T47D (cell line): ENCODE data around the gene SNTA1.
"Not testable (repeated sequence)": the region's sequence is repeated elsewhere in the genome, so short reads cannot be mapped to it uniquely, and the experiment has no call there.

Experiments
- DNase-seq, 2 experiments: peaks; one replicate each; pipeline versions ENCODE4 v3.0.0 to v3.0.0-alpha.2; 2011 to 2012; ENCODE audit warnings: low read depth in 1 of 2, low spot score in 1 of 2
- JUND ChIP-seq: IDR thresholded peaks from 2 replicates; pipeline ENCODE4 v1.6.1; 2012; ENCODE audit warnings: low read depth
- in situ Hi-C: cut with HindIII; loops from 2 replicates; pipeline ENCODE4 v1.10.0; 2016; ENCODE audit warnings: low sequenced_read_pairs, low pct_unique_long_range_greater_than_20kb

The SNTA1 gene

DNA sequence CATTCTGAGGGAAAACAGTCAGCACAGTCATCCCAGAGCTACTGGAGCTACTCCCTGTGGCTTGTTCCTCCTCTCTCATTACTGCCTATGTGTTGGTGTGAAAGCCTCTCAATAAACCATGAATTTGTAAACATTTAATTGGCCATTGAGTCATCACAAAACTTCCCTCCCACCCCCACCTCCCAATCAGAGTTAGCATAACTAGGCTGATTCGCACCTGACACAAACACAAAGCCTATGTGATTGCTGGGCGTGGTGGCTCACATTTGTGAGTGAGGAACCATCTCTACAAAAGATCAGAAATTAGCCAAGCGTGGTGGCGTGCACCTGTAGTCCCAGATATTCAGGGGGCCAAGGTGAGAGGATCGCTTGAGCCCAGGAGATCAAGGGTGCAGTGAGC, 17.1 kb upstream of the SNTA1 start:
- no peak for DNase-seq
- TF ChIP-seq JUND = no peak
- in situ Hi-C loops = no loop called here

DNA sequence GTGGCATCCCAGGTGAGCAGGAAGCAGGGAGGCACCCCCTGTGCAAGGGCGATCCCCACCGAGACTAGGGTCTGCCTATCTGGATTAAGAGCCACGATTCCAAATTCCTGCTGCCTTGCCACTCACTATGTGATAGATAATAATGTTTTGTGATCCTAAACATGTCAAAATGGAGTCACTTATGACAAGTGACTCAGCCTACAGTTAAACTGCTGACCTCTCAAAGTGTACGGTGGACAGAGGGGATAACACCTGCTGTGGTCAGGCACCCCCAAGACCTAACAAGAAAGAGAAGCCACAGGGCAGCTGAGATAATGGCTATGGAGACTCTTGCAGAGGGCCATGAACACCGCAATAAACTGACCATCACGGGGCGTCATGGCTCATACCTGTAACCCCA, 16.0 kb upstream of the SNTA1 start:
- no peak for DNase-seq
- TF ChIP-seq JUND = no peak
- in situ Hi-C loops = no loop called here

- in situ Hi-C loops = not testable (repeated sequence)
- DNase-seq = peak; percentile 64 to 88
Measured at GRCh38 chr20:33456916-33457642, 13.5 kb upstream of the SNTA1 start.

GRCh38 chr20:33450867-33451266, 7.3 kb upstream of the SNTA1 start:
- peak in 1 of 2 experiments; percentile 86 for DNase-seq
- in situ Hi-C loops = no loop called here
- TF ChIP-seq JUND = no peak

DNA sequence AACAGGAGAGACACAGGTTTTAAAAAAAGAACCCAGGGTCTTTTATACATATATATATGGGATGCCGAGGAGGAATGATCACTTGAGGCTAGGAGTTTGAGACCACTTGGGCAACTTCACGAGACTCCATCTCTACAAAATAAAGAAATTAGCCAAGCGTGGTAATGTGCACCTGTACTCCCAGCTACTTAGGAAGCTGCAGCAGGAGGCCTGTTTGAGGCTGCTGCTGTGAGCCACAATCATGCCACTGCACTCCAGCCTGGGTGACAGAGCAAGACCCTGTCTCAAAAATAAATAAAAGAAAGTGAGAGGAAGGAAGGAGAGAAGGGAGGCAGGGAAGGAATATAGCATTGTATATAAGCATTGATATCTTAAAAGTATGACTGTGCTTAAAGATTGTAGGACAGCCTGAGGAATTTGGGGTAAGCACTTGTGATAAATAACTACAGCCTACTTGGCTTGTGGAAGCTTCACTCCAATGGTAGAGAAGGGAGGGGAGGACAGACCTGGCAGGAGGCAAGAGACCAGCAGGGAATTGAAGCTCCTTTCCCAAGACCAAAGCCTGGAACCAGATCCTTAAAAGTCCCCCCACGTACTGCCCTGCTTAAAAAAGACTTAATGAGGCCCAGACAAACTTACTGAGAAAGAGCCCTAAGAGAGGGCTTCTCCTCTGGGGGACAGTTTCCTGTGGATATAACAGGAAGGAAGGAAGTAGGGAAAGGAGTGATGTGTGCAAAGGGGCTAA, 2.5 kb upstream of the SNTA1 start:
- no peak for TF ChIP-seq JUND
- DNase-seq = no peak
- in situ Hi-C loops = no loop called here

DNA sequence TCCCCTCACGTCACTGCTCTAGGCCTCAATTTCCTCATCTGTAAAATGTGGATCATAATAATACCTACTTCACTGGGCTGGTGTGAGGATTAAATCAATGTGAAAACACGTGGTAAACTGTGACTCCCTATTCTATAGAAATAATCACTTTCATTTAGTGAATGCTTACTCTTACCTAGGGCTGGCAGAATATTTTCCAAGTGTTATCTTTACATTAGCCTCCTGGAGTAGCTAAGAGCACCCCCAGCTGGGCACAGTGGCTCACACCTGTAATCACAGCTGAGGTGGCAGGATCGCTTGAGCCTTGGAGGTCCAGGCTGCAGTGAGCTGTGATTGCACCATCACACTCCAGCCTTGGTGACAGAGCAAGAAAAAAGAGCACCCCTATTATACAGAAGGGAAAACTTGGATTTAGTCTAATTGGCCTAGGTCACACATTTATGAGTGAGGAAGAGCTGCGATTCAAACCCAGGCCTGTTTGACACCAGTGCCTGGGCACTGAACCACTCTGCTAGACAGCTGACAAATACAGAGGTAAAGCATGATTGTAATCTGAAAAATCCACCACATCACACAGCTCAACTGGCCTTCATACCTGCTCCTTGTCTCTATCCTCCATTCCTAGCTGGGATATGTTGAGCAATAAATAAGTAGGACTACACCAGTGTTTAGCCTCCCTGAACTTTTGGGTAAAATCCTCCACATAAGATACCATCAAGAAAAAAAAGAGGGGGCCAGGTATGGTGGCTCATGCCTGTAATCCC, 1.4 kb upstream of the SNTA1 start:
- DNase-seq = peak in 1 of 2 experiments; percentile 56
- in situ Hi-C loops = no loop called here
- TF ChIP-seq JUND = no peak

DNA sequence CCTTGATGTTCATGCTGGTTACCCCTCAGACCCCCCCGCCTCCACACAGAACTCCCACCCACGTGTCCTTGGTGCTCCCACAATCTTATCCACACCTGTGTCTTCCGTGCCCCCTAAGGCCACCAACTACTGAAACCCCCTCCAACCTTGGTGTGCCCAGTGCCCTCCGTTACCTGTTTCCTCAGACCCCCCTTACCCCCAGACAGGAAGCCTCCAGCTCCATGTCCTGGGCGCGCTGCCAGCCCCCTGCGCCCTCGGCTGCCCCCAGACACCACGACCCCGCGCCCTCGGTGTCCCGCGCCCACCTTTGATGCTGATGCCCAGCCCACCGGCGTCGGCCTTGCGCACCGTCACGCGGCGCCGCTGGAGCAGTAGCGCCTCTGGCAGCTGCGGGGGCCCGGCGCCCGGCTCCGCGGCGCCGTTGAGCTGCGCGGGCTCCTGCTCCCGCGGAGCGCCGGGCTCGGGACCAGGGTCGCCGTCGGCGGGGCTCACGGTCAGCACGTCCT, 504 bp downstream of the SNTA1 start:
- DNase-seq = peak in 1 of 2 experiments; percentile 59
- TF ChIP-seq JUND = no peak
- in situ Hi-C loops = no loop called here

DNA sequence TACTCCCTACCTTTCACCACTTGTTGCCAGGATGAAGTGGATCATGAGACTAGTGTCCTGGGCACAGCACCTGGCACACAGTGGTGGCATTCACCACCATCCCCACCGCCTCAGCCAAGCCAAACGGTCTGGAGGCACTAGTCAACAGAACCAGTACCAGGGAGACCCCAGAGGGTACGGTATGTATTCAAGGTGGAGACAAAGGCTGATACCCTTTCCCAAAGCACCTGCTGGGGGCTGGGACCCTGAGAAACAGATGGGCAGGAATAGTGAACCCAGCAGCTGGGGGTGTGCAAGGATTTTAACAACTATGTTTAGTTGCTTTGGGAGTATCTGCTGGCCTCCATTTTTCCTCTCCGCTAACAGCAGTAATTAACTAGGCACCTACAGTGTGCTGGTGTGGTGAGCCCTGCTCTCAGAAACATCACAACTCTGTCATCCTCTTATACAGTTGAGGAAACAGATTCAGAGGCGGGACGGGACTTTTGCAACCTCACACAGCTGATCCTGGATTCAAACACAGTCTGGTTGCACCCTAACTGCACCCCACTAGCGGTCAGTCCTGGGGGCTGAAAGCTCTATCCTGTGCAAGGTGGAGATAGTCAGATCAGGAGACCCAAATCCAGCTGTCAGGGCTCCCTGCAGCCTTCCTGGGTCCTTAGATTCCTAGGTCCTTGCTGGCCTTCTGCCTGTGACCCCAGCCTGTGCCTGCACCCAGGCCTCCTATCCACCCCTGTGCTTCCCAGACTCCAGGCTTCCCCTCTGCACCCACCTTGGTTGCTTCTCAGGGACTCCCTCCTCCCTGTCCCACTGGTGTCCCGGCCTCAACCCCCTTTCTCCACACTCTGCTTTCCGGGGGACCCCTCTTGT, 1.2 kb downstream of the SNTA1 start:
- in situ Hi-C loops = no loop called here
- TF ChIP-seq JUND = no peak
- no peak for DNase-seq

- no peak for TF ChIP-seq JUND
- no peak for DNase-seq
Measured at GRCh38 chr20:33441142-33441955, 2.2 kb downstream of the SNTA1 start.

DNA sequence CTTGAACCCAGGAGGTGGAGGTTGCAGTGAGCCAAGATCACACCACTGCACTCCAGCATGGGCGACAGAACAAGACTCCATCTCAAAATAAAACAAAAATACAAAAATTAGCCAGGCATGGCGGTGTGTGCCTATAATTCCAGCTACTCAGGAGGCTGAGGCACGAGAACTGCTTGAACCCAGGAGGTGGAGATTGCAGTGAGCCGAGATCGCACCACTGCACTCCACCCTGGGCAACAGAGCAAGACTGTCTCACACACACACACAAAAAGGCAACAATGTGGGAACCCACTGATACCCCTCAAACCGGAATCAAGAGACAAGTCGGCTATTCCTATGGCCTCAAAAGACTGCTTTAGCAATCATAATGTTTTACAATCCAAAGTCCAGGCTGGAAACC, 3.0 kb downstream of the SNTA1 start:
- in situ Hi-C loops, DNase-seq: not testable (repeated sequence)

More at GRCh38 chr20:33441142-33441955, 2.2 kb downstream of the SNTA1 start:
- in situ Hi-C loops = no loop called here

DNA sequence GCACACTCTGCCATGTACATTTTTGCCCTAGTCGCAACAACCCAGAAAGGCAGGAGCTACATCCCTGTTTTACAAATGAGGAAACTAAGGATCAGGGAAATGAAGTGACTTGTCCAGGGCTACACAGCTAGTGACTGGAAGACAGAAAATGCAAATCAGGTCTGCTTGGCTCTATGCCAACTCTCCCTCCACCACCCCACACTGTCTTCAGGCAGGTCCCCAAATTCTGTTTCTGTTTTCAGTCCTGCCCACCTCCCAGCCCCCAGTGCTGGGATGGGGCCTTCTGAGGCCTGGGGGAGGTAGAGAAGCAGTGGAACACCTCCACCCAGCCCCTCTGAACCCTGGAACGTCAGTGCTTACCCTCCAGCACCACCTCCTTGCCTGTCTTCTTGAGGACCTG, 5.1 kb downstream of the SNTA1 start:
- no peak for DNase-seq
- TF ChIP-seq JUND = no peak
- in situ Hi-C loops = no loop called here
